GM18499 (cell line): Measurements from ENCODE around the gene CXCR2.
A peak's percentile ranks its signal among the peaks of the same experiment; 100 is the strongest.
"Not testable (repeated sequence)": the region's sequence is repeated elsewhere in the genome, so short reads cannot be mapped to it uniquely, and the experiment has no call there.

Source experiments
- ATAC-seq: cut with Tn5 transposase; IDR thresholded peaks from one replicate; pipeline ENCODE4 v1.9.1; 2021; ENCODE audit warnings: moderate number of reproducible peaks; ENCODE audit not compliant: insufficient read depth, unreplicated experiment

CXCR2 gene

DNA sequence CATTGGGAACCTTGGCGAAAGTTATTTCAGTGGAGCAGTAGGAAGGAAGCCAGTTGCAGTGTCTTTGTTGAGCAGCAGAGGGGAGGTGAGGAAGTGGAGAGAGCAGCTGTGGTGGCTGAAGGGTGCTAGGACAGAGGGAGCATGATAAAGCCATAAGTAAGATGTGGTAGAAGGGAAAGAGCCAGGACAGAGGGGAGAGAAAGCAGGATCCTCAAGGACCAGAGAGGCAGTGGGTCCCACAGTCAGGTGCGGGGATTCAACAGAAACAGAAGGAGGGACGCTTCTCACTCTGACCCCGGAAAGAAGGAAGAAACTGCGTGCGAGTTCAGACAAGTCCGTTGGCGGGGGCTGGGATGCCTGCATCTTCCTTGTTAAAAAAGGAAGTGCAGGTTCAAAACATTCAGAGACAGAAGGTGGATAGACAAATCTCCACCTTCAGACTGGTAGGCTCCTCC, at the start of gene CXCR2:
TSS of gene CXCR2 (plus strand) at position 403 of the 455 bp plus-strand sequence. CDS start 8,774 bp downstream, outside the sequence.
- ATAC-seq = no peak

DNA sequence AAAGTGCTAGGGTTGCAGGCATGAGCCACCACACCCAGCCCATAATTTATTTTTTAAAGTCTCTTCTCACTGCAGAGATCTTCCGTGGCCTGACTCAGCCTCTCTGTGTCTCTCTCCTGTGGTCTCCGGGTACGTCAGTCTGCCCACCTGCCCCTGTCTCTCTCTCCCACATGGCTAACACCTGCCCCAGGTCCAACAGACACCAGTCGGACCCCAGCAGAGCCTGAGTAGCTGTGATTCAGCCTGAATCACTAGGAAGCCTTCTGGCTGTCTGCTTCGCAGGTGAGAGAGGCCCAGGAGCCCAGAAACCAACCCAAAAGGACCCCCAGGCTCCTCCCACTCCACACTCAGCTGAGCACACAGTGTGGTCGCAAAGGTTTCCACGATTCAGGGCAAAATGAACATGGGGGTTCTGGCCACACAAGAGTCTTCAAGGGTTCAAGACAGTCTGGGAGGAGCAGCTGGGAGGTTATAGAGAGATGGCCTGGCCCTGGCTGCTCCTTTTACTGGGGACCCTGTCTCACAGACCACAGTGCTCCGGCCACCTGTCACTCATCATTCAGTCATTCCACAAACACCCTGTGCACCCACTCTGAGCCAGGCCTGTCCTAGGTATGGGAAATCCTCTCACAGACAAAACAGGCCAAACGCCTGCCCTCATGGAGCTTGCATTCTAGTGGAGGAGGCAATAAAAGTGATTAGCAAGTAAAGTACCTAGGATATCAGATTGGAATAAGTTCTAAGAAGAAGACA, 48.2 kb upstream of the CXCR2 start:
- no peak for ATAC-seq

- ATAC-seq = no peak
These were observed 45.6 kb upstream of the CXCR2 start for GRCh38 chr2:218079943-218080913.

DNA sequence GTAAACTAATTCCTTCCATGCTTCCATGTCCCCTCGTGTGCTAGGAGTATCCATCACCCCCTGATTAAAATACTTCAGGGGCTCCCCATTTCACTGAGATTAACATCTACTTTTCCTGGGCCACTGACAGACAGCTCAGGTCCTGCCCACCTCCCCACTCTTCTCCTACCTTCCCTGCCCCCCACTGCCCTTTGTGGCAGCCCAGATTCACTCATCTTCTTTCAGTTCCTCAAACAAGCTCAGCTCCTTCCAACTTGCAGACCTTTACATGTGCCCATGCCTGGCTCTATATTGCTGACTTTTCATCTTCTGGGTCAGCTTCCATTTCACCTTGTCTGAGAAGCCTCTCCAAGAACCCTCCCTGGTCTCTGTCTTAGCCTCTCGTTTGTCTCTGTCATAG, 44.8 kb upstream of the CXCR2 start:
- peak; percentile 75 for ATAC-seq

DNA sequence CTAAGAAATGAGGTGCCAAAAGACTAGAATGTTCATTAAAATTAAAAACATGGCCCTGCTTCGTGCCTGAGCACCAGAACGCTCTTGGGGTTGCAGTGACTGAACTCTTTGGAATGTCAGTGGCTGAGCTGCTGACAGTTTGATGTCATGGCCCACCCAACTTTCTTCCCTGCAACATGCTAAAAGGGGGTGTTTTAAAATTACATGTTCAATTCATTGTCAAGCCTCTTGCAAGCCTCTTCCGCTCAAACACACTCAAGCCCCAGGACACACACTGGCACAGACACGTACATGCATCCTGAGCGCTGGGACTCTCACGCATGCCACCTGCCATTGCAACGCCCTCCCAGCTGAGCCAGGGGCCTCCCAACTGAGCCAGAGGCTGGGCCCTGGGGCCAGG, 44.1 kb upstream of the CXCR2 start:
- no peak for ATAC-seq

DNA sequence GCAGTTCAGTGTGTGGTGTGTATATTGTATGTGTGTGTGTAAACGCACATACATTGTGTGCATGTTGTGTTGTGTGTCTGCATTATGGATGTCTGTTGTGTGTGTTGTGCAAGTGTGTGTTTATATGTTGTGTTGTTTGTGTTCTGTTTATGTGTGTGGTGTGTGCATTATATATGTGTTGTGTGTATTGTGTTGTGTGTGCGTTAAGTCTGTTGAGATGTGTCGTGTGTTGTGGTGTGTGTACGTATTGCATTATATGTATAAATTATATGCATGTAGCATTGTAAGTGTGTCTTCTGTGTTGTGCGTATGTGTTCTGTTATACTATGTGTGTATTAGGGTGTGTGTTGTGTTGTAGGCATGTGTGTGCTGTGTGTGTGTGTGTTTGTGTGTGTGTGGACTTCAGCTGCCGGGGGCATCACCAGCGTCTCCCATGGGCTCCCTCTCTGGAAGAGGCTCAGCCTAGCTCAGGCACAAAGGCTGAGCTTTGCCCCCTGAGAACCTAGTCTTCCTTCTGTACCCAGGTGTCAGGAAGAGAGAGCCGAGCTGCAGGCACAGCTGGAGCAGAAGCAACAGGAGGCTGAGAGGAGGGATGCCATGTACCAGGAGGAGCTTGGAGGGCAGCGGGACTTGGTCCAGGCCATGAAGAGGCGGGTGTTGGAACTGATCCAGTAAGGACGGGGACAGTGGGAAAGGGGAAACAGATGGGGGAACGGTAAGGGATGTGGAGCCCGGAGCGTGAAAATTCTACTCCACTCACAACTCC, 43.1 kb upstream of the CXCR2 start:
- no peak for ATAC-seq

DNA sequence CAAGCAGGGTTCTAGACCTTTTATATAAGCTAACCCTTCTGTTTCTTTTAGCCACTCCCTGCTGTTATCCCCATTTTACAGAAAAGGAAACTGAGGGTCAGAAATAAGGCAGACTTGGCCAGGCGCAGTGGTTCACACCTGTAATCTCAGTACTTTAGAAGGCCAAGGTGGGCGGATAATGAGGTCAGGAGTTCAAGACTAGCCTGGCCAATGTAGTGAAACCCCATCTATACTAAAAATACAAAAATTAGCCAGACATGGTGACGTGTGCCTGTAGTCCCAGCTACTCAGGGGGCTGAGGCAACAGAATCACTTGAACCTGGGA, 42.5 kb upstream of the CXCR2 start:
- no peak for ATAC-seq

DNA sequence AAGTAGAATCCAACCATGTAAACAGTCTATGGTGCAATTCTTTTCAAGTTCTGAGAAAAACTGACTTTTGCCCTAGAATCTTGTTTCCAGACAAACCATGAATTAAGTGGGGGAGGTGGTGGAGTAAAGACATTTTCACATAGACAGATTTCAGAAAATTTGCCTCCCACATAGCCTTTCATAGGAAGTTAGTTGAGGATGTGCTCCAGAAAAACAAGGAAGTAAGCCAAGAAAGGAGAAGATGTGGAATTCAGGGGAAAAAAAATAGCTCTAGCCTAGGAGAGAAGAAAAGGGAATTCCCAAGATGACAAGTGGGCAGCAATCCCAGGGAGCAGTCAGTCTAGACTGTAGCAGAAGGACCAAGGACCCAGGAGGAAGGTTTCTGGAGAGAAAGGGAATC, 39.4 kb upstream of the CXCR2 start:
- no peak for ATAC-seq

DNA sequence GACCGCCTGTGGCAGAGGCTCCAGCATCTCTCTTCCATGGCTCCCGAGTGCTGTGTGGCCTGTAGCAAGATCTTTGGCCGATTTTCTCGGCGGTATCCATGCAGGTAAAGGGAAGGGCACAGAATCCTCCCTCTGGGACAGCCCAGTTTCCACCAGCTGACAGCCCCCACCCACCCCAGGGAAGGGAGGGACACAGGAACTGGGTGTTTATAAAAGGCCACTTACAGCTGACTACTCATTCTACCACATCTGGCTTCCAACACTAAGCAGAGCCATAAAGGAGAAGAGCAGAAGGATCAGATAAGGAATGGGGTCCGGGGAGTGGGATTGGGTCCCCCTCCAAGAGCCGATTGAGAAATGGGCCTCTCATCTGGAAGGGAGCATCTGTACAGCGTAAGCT, 36.6 kb upstream of the CXCR2 start:
- no peak for ATAC-seq

- ATAC-seq = no peak
These were observed 34.1 kb upstream of the CXCR2 start for GRCh38 chr2:218091746-218092145.

- no peak for ATAC-seq
These were observed 31.9 kb upstream of the CXCR2 start for GRCh38 chr2:218093879-218094278.

DNA sequence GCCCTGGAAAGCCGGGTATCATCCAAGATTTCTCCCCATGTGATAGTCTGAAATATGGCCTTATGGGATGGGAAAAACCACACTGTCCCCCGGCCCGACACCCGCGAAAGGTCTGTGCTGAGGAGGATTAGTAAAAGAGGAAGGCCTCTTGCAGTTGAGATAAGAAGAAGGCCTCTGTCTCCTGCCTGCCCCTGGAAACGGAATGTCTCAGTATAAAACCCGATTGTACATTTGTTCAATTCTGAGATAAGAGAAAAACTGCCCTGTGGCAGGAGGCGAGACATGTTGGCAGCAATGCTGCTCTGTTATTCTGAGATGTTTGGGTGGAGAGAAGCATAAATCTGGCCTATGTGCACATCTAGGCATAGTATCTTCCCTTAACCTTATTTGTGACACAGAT, 30.0 kb upstream of the CXCR2 start:
- ATAC-seq = no peak

DNA sequence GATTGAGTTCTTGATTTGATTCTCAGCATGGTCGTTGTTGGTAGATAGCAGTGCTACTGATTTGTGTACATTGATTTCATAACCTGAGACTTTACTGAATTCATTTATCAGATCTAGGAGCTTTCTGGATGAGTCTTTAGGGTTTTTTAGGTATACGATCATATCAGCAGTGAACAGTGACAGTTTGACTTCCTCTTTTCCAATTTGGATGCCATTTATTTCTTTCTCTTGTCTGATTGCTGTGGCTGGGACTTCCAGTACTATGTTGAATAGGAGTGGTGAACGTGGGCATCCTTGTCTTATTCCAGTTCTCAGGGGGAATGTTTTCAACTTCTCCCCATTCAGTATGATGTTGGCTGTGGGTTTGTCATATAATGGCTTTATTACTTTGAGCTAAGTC, 27.9 kb upstream of the CXCR2 start:
- no peak for ATAC-seq

DNA sequence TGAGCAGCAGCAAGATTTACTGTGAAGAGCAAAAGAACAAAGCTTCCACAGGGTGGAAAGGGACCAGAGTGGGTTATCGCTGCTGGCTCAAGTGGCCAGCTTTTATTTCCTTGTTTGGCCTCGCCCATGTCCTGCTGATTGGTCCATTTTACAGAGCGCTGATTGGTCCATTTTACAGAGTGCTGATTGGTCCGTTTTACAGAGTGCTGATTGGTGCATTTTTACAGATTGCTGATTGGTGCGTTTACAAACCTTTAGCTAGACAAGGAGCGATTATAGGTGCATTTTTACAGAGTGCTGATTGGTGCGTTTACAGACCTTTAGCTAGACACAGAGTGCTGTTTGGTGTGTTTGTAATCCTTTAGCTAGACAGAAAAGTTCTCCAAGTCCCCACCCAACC, 17.0 kb upstream of the CXCR2 start:
- ATAC-seq = not testable (repeated sequence)

DNA sequence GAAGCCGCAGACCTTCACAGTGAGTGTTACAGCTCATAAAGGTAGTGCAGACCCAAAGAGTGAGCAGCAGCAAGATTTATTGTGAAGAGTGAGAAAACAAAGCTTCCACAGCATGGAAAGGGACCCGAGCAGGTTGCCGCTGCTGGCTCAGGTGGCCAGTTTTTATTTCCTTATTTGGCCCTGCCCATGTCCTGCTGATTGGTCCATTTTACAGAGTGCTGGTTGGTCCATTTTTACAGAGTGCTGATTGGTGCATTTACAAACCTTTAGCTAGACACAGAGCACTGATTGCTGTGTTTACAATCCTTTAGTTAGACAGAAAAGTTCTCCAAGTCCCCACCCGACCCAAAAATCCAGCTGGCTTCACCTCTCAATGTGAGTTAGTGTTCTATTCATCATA, 4.0 kb upstream of the CXCR2 start:
- ATAC-seq = not testable (repeated sequence)

GRCh38 chr2:218122286-218122685, 3.5 kb upstream of the CXCR2 start:
- not testable (repeated sequence) for ATAC-seq

GRCh38 chr2:218123986-218124385, 1.8 kb upstream of the CXCR2 start:
- no peak for ATAC-seq

DNA sequence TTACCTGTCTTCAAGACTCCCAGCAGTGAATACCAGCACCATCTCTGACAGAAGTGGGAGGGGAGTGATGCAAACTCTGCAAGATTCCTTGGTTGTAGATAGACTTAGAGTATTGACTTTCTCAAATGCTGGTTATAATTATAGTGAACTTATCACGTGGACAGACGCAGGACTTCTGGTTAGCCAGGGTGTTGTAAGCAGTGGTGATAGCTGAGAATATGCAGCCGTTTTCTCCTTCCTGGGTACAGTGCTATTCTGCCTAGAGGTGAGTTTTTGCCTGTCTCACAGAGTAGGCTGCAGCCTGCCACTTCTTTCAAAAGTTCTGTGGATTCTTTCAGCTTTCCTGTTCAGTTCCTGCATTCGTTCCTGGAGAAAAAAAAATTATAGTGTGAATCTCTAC, 733 bp upstream of the CXCR2 start:
- no peak for ATAC-seq

DNA sequence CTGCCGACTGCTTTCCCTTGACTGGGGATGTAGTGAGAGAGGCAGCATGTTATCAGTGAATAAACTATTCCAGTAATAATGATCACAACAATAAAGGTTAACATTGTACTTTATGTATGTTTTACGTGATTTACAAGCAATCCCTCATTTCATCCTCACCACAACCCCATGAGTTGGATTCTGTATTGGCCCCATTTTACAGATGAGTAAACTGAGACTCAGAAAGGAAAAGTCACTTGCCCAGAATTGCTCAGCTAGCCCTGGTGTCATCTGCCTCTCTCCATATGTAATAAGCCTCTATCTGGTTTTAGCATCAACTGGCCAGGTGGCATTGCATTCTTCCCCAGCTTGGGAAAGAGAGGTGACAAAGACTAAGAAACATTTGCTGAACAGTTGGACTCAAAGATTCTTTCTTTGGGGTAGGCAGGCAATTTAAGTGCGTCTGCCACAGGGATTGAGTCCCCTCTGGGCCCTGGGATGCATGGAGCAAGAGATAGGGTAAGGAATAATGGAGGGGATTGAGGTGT, 2.2 kb downstream of the CXCR2 start:
- ATAC-seq = no peak

- no peak for ATAC-seq
These were observed 3.1 kb downstream of the CXCR2 start for GRCh38 chr2:218128781-218129457.
